Testis (tissue), 2 donors: ENCODE results near the gene DDIAS.

Experiments used
- CTCF ChIP-seq, 3 experiments: fragments of 450-650 bp in 2 of 3; fragments of 200-600 bp in 1 of 3; sonication (generic) in 1 of 3; IDR thresholded peaks; one replicate each; pipeline ENCODE4 v1.5.1; 2016 to 2019; ENCODE audit warnings: antibody characterized with exemption in 3 of 3, mild to moderate bottlenecking in 2 of 3, moderate library complexity in 1 of 3
- POLR2A ChIP-seq: fragments of 450-650 bp; IDR thresholded peaks from one replicate; pipeline ENCODE4 v1.6.1; 2017; ENCODE audit warnings: antibody characterized with exemption, mild to moderate bottlenecking, moderate library complexity

DNA sequence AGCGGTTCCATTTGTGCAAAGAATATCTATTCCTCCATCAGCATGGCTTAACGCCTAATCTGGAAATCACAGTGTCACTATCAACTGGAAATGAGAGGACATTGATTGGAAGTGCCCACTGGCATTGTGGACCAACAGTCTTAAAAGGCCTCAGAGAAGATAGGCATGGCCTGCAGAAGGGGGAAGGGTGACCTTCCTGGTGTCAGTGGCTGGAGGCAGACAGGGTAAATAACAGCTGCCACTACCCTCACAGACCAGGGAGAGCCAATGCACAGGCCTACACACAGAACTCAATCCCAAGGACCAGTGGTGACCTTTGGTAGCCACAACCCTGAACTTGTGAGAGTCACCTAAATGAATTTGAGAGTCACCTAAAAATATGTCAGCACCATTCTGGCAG is 36.0 kb downstream of the DDIAS start:
- TF ChIP-seq CTCF (IDR thresholded peaks at IDR 0.05), result no peak
- TF ChIP-seq POLR2A, result no peak
